ENCODE measurements around the gene LRP1B. TPM values are rescaled to one million over a fixed set of nuclear protein-coding genes. Genes with fewer than 3 reads are reported as not detected.

LRP1B gene
- total RNA-seq, 4 donors from 2014 or later = 3.3 to 11.1 (median 4.6) TPM

DNA sequence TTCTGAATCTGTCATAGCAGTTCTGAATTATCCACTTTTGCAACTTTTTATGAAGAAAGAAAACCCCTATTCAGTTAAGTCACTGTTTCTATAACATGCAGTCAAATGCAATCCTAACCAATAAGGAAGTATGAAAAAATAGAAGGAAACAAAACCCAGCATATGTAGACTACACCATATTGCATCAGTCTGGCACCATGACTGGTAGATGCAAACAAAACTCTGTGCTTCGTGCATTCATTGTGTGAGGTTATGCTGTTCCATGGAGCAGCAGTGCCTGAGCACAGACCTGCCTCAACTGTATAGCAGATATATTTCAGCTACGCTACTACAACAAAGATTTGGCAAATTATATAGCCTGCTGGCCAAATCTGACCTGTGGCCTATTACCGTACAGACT is 325.5 kb downstream of the LRP1B start:
- no peak for ATAC-seq
- intact Hi-C loops (cut with DNase I; ENCODE audit: low total_unique reads) = no loop called here
- Histone ChIP-seq H3K4me1 (no peaks in the 10 kb centered on the region), H3K27me3 (no peaks in the 10 kb centered on the region), H3K9me3 (no peaks in the 10 kb centered on the region), H3K36me3 (no peaks in the 10 kb centered on the region), H3K4me3 (no peak overlapping the region), H3K27ac (no peak overlapping the region)
- in situ Hi-C loops (cut with MboI; ENCODE audit: low sequenced_read_pairs in 4 of 4) = no loop called here
- DNase-seq = no peak
- TF ChIP-seq, protein P1, sequence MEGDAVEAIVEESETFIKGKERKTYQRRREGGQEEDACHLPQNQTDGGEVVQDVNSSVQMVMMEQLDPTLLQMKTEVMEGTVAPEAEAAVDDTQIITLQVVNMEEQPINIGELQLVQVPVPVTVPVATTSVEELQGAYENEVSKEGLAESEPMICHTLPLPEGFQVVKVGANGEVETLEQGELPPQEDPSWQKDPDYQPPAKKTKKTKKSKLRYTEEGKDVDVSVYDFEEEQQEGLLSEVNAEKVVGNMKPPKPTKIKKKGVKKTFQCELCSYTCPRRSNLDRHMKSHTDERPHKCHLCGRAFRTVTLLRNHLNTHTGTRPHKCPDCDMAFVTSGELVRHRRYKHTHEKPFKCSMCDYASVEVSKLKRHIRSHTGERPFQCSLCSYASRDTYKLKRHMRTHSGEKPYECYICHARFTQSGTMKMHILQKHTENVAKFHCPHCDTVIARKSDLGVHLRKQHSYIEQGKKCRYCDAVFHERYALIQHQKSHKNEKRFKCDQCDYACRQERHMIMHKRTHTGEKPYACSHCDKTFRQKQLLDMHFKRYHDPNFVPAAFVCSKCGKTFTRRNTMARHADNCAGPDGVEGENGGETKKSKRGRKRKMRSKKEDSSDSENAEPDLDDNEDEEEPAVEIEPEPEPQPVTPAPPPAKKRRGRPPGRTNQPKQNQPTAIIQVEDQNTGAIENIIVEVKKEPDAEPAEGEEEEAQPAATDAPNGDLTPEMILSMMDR (IDR thresholded peaks at IDR 0.05 in 4 of 5, conservative IDR thresholded peaks at IDR 0.05 in 1 of 5) = no peak
- no peak for TF ChIP-seq POLR2A (IDR thresholded peaks at IDR 0.05)

DNA sequence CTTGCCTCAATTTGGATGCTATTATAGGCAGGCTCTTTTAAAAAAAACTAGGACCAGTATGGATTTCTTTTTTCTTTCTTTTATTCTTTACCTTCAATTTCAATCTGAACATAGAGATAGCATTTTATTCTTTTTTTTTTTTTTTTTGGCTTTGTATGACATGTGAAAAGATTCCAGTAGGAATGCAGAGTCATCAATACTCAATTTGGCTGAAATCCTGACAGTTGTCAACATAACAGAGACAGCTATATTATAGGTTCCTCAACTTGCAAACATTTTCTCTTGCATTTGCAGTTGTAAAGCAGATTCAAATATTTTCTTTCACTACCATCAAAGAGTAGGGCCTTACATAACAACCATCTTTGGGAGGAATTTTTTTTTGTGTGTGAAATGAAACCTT is 334.4 kb downstream of the LRP1B start:
- in situ Hi-C loops (cut with MboI; ENCODE audit: low sequenced_read_pairs in 4 of 4) = no loop called here
- TF ChIP-seq POLR2A (IDR thresholded peaks at IDR 0.05) = no peak
- TF ChIP-seq, protein P1 (IDR thresholded peaks at IDR 0.05 in 4 of 5, conservative IDR thresholded peaks at IDR 0.05 in 1 of 5) = no peak
- H3K9me3 ChIP-seq = no peaks in the 10 kb centered on the region

DNA sequence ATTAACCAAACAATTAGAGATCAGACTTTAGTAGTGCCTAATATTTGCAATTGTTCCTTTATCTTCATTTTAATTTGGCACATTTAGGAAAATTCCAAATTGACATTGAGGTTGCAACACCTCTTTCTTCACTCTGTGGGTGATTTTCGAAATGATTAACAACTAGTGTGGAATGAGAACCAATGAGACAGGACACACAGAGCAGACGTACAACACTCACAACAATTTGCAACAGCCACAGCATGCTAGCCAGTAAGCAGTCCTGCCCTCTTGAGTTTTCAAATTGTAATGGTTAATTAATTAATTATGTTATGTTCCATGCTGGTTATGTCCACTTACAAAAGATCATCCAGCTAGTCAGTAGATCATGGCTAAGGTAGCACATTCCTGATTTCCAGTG is 339.3 kb downstream of the LRP1B start:
- Histone ChIP-seq H3K27ac (no peak overlapping the region), H3K9me3 (no peaks in the 10 kb centered on the region), H3K4me3 (no peak overlapping the region), H3K4me1 (no peaks in the 10 kb centered on the region), H3K27me3 (no peaks in the 10 kb centered on the region), H3K36me3 (no peaks in the 10 kb centered on the region)
- DNase-seq (no peak), ATAC-seq (no peak)
- no peak for TF ChIP-seq POLR2A (IDR thresholded peaks at IDR 0.05)
- intact Hi-C loops (cut with DNase I; ENCODE audit: low total_unique reads) = no loop called here
- in situ Hi-C loops (cut with MboI; ENCODE audit: low sequenced_read_pairs in 4 of 4) = no loop called here

More for the DNA sequence above, 334.4 kb downstream of the LRP1B start:
- Histone ChIP-seq H3K4me1 (no peaks in the 10 kb centered on the region), H3K27ac (no peak overlapping the region), H3K36me3 (no peaks in the 10 kb centered on the region), H3K4me3 (no peak overlapping the region), H3K27me3 (no peaks in the 10 kb centered on the region)
- ATAC-seq (no peak), DNase-seq (no peak)
- intact Hi-C loops (cut with DNase I; ENCODE audit: low total_unique reads) = no loop called here

DNA sequence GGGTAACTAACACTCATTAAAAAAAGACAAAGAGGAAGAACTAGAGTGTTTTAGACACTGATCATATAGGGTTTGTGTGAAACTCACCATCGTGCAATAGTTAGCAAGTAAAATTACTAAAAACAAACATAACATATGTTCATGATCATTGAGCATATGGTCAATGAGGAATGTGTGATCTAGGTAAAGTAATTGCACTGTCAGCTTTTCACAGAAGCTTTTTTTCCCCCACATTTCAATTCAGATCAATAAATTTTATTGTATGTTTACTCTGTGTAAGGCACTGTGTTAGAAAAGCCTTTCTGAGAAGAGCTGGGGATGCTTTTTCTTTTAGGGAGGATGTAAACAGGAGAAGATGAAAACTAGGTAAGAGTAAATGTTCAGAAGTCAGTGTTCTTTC is 348.2 kb downstream of the LRP1B start:
- Histone ChIP-seq H3K27ac (no peak overlapping the region), H3K36me3 (no peaks in the 10 kb centered on the region), H3K4me3 (no peak overlapping the region), H3K4me1 (no peaks in the 10 kb centered on the region), H3K9me3 (no peaks in the 10 kb centered on the region), H3K27me3 (no peaks in the 10 kb centered on the region)
- DNase-seq (no peak), ATAC-seq (no peak)
- in situ Hi-C loops (cut with MboI; ENCODE audit: low sequenced_read_pairs in 4 of 4) (no loop called here), intact Hi-C loops (cut with DNase I; ENCODE audit: low total_unique reads) (no loop called here)
- no peak for TF ChIP-seq POLR2A (IDR thresholded peaks at IDR 0.05)
- TF ChIP-seq, protein P1 (IDR thresholded peaks at IDR 0.05 in 4 of 5, conservative IDR thresholded peaks at IDR 0.05 in 1 of 5) = no peak

DNA sequence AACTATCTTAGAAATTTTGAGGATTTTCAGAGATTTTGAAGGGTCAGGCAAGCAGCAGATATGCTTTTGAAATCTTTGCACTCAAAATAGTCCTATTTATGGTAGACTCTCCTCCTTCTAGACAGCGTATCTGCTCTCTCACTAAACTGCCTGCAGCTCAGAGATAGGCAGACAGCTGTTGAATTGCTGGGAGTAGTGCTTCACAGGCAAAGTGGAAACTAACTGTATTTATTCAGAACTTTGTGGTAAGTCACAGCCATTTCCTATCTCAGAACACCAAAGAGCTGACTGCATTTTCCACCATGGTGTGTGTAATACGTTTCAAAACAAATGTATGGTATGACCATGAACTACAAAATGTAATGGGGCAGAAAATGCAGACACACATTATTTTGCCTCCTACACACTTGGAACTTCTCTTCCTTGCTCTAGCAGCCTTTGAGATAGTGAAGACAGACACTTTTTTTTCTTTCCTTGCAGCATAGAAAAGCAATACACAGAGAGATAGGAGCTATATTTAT is 352.4 kb downstream of the LRP1B start:
- H3K27ac ChIP-seq = no peak overlapping the region
- no peaks in the 10 kb centered on the region for H3K36me3 ChIP-seq
- H3K4me3 ChIP-seq = no peak overlapping the region
- H3K27me3 ChIP-seq = no peaks in the 10 kb centered on the region
- H3K4me1 ChIP-seq = no peaks in the 10 kb centered on the region
- DNase-seq (no peak), ATAC-seq (no peak)
- intact Hi-C loops (cut with DNase I; ENCODE audit: low total_unique reads) (no loop called here), in situ Hi-C loops (cut with MboI; ENCODE audit: low sequenced_read_pairs in 4 of 4) (no loop called here)
- no peak for TF ChIP-seq POLR2A (IDR thresholded peaks at IDR 0.05)
- TF ChIP-seq, protein P1 (IDR thresholded peaks at IDR 0.05 in 4 of 5, conservative IDR thresholded peaks at IDR 0.05 in 1 of 5) = no peak
- H3K9me3 ChIP-seq = no peaks in the 10 kb centered on the region
